ENCODE data around the gene COX6B2.
"Not testable (repeated sequence)": the region's sequence is repeated elsewhere in the genome, so short reads cannot be mapped to it uniquely, and the experiment has no call there.

The COX6B2 gene

GRCh38 chr19:55341171-55341588 is 13.3 kb downstream of the COX6B2 start:
- peak; percentile 82 for DNase-seq

- DNase-seq, result peak; percentile 45
Observed at GRCh38 chr19:55340784-55341147, 13.8 kb downstream of the COX6B2 start.

GRCh38 chr19:55339889-55340783 is 14.4 kb downstream of the COX6B2 start:
- peak; percentile 19 for DNase-seq

GRCh38 chr19:55339105-55339888 is 15.2 kb downstream of the COX6B2 start, which contains the start of gene KMT5C:
Gene KMT5C, plus strand, starts transcription at chr19:55339876. Its CDS starts 2,061 bp downstream, at chr19:55341937.
- peak; percentile 100 for DNase-seq

- DNase-seq, result no peak
Observed at GRCh38 chr19:55336101-55336500, 18.4 kb downstream of the COX6B2 start.

GRCh38 chr19:55333870-55334269 is 20.6 kb downstream of the COX6B2 start:
- no peak for DNase-seq

- not testable (repeated sequence) for DNase-seq
Observed at GRCh38 chr19:55329791-55330190, 24.7 kb downstream of the COX6B2 start.

- DNase-seq, result not testable (repeated sequence)
Observed at GRCh38 chr19:55328774-55329318, 25.7 kb downstream of the COX6B2 start.

- DNase-seq, result no peak
Observed at GRCh38 chr19:55325172-55325571, 29.3 kb downstream of the COX6B2 start, which contains the start of gene TMEM150B. Gene TMEM150B, minus strand, starts transcription at chr19:55325341. Its CDS starts 4,305 bp downstream, at chr19:55321036.

GRCh38 chr19:55324662-55325061 is 29.9 kb downstream of the COX6B2 start:
- no peak for DNase-seq

- no peak for DNase-seq
Observed at GRCh38 chr19:55322204-55322885, 32.2 kb downstream of the COX6B2 start.

- no peak for DNase-seq
Observed at GRCh38 chr19:55321466-55322137, 32.9 kb downstream of the COX6B2 start.

GRCh38 chr19:55320844-55321419 is 33.6 kb downstream of the COX6B2 start:
- no peak for DNase-seq

- no peak for DNase-seq
Observed at GRCh38 chr19:55319785-55320184, 34.7 kb downstream of the COX6B2 start.

GRCh38 chr19:55316646-55317045 is 37.9 kb downstream of the COX6B2 start:
- no peak for DNase-seq

- DNase-seq, result no peak
Observed at GRCh38 chr19:55315956-55316525, 38.5 kb downstream of the COX6B2 start.

- no peak for DNase-seq
Observed at GRCh38 chr19:55314396-55314795, 40.1 kb downstream of the COX6B2 start.

- no peak for DNase-seq
Observed at GRCh38 chr19:55312621-55313512, 41.7 kb downstream of the COX6B2 start.

GRCh38 chr19:55311797-55312196 is 42.7 kb downstream of the COX6B2 start:
- no peak for DNase-seq

- no peak for DNase-seq
Observed at GRCh38 chr19:55311397-55311796, 43.1 kb downstream of the COX6B2 start.

Measured in activated CD4-positive, alpha-beta T cell treated with anti-CD3 and anti-CD28 coated beads for 48 hours (primary cell).